Measurements from ENCODE around the gene NBEAL2.

DNA sequence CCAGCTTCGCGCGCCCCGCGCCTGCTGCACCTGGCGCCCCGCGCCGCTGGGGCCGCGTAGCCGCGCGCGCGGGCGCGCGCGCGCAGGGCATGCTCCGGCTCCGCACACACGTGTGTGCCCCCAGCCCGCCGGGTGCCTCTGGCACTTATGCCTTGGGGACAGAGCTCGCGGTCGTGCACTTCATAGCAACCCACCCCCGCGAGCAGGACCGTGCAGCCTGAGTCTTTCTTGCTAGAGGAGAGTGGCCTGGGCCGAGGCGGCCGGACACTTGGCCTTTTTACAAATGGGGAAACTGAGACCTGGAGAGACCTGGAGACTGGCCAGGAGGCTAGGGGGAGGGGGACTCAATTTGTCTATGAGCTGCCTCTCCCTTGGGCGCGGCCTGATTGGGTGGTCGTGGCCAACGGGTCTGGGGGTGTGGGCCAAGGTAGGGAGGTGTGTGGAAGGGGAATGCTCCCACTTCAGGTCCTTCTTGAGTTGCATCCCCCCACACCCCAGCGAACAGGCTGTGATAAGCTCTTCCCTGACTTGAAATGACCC lies 562 bp downstream of the NBEAL2 start:
- no peak for TF ChIP-seq POLR2AphosphoS5 (IDR thresholded peaks at IDR 0.05)
- TF ChIP-seq POLR2A (IDR thresholded peaks at IDR 0.05): no peak
